ENCODE results near the gene IGSF1. TPM values are rescaled to one million over a fixed set of nuclear protein-coding genes. Genes with fewer than 3 reads are reported as not detected.

IGSF1 gene
- total RNA-seq, 1 donor from 2014 or later, result not detected

DNA sequence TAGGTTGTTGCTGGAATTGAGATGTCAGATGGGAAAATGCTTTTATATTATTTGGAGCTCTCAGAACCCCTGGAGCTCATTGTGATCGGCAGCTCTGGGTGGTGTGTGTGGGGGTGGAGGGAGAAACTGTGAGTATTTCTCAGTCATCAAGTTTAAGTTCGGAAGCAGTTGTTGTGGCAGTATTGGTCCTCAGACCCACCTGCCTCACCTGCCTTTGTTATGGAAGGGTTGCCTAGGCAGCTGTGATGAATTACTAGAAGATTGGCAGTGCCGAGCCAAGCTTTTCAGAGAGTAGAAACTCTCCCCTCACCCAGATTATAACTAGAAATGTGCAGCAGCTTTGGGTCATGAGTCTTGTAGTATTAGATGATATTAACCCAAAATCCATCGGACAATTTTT, 9.5 kb downstream of the IGSF1 start:
- TF ChIP-seq, protein P1, sequence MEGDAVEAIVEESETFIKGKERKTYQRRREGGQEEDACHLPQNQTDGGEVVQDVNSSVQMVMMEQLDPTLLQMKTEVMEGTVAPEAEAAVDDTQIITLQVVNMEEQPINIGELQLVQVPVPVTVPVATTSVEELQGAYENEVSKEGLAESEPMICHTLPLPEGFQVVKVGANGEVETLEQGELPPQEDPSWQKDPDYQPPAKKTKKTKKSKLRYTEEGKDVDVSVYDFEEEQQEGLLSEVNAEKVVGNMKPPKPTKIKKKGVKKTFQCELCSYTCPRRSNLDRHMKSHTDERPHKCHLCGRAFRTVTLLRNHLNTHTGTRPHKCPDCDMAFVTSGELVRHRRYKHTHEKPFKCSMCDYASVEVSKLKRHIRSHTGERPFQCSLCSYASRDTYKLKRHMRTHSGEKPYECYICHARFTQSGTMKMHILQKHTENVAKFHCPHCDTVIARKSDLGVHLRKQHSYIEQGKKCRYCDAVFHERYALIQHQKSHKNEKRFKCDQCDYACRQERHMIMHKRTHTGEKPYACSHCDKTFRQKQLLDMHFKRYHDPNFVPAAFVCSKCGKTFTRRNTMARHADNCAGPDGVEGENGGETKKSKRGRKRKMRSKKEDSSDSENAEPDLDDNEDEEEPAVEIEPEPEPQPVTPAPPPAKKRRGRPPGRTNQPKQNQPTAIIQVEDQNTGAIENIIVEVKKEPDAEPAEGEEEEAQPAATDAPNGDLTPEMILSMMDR (IDR thresholded peaks at IDR 0.05), result no peak
- ATAC-seq, result no peak
- Histone ChIP-seq H3K27me3 (no peaks in the 10 kb centered on the region), H3K9me3 (no peaks in the 10 kb centered on the region), H3K4me3 (no peak overlapping the region), H3K36me3 (no peaks in the 10 kb centered on the region), H3K4me1 (no peaks in the 10 kb centered on the region), H3K27ac (no peak overlapping the region)
- no peak for DNase-seq
- intact Hi-C loops (cut with DNase I), result no loop called here

DNA sequence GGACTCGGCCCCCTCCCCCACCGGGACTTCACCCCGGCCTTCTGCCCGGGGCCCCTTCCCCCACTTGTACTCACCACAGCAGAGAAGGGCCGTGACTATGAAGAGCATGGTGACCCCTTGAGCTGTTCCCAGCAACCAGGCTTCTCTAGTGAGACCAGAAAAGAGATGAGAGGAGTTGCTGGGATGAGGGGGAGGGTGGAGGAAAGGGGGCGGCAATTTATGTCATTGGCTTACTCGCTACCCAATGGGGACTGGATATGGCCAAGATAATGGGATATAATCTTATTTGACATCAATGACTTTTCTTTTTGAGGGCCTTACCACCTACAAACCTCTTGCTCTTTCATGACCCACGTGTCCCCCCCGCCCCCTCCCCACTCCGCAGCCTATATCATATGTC, 9.9 kb downstream of the IGSF1 start:
- no peaks in the 10 kb centered on the region for H3K27me3 ChIP-seq
- TF ChIP-seq, protein P1 (IDR thresholded peaks at IDR 0.05), result no peak
- DNase-seq, result no peak

DNA sequence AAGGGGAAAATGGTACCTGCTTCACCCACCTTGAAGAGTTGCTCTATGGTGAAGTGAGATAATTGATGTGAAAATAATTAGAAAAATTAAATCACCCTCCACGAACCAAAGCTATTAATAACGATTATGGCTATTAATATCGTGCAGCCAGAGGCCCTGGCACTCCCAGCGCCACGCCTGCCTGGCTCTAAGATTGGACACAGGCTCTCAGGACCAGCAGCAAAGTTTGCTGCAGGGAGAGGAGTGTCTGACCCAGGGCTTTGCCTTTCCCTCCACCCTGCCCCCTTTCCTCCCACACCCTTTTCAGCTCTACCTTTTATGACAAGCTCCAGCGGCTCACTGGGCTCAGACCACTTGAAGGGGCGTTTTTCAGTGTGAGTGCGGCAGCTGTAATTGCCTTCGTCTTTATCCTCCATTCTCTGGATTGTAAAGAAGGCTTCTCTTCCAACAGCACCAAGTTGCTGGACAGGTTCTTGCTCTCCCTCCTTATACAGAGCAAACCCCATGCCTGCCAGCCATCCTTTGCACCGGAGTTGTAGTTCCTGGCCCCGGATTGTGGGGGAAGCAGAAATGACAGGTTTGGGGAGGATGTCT, 11.5 kb downstream of the IGSF1 start:
- Histone ChIP-seq H3K4me1 (no peaks in the 10 kb centered on the region), H3K27me3 (no peaks in the 10 kb centered on the region), H3K9me3 (no peaks in the 10 kb centered on the region), H3K27ac (no peak overlapping the region), H3K4me3 (no peak overlapping the region), H3K36me3 (no peaks in the 10 kb centered on the region)
- intact Hi-C loops (cut with DNase I), result no loop called here
- DNase-seq (no peak), ATAC-seq (no peak)
- TF ChIP-seq, protein P1 (IDR thresholded peaks at IDR 0.05), result no peak

More for the DNA sequence above, 9.9 kb downstream of the IGSF1 start:
- Histone ChIP-seq H3K4me3 (no peak overlapping the region), H3K9me3 (no peaks in the 10 kb centered on the region), H3K4me1 (no peaks in the 10 kb centered on the region), H3K27ac (no peak overlapping the region), H3K36me3 (no peaks in the 10 kb centered on the region)
- intact Hi-C loops (cut with DNase I), result no loop called here
- ATAC-seq, result no peak

DNA sequence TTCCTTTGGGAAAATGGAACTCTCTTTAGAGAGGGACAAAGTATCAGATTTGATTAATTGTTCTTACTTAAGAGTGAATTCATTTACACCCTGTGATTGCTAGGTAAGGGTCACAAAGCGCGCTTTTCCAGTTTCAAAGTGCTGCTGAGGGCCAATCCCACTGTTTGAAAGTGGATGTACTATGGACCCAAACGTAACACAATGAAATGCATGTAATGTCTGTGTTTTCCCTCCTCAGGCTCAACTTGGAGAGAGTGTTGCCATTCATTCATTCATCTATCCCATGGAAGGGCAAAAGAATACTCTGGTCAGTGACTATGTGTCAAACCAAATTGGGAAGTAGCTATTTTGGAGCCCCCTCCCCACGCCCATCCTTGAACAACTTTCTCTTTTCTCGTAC, 16.1 kb downstream of the IGSF1 start:
- DNase-seq, result no peak
- TF ChIP-seq, protein P1 (IDR thresholded peaks at IDR 0.05), result no peak
- no peak overlapping the region for H3K27ac ChIP-seq
- intact Hi-C loops (cut with DNase I), result no loop called here
- no peaks in the 10 kb centered on the region for H3K27me3 ChIP-seq
- no peaks in the 10 kb centered on the region for H3K4me1 ChIP-seq
- ATAC-seq, result no peak
- no peaks in the 10 kb centered on the region for H3K9me3 ChIP-seq
- no peak overlapping the region for H3K4me3 ChIP-seq
- H3K36me3 ChIP-seq, result no peaks in the 10 kb centered on the region

DNA sequence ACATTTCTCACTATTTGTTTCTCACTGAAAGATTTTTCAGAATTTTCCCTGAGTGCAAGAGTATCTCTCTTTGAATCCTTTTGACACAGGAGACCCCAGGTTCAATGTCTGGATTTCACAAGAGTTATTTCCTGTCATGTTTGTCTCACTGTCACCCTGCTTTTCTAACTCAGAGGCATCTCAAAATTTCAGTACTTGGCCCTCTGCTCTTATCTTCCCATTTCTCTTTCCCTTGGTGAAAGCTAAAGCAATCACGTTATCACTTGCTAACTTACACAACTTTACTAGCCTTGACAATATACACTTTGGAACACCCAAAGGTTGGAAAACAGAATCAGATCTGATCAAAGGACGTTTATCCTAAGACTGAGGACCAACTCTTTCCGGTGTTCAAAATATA, 17.3 kb downstream of the IGSF1 start:
- DNase-seq (no peak), ATAC-seq (no peak)
- TF ChIP-seq, protein P1 (IDR thresholded peaks at IDR 0.05), result no peak
- Histone ChIP-seq H3K27me3 (no peaks in the 10 kb centered on the region), H3K27ac (no peak overlapping the region), H3K36me3 (no peaks in the 10 kb centered on the region), H3K9me3 (no peaks in the 10 kb centered on the region), H3K4me1 (no peaks in the 10 kb centered on the region), H3K4me3 (no peak overlapping the region)
- intact Hi-C loops (cut with DNase I), result no loop called here

DNA sequence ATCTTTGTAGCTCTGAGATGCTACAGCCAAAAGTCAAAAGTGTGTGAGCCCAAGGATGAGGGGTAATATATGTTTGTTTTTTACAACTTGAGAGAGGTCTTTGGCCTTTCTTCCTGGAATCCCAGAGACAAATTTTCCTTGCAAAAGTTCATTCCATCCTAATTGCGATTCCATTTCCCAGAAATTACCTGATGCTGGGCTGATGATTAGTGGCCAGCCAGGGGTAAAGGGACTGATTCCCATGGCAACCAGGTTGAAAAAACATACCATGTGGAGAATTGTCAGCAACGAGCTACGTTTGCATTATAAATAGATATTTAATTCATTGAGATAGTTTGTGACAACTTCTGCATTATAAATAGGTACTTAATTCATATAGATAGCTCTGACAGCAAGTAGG, 17.8 kb downstream of the IGSF1 start:
- Histone ChIP-seq H3K27me3 (no peaks in the 10 kb centered on the region), H3K27ac (no peak overlapping the region), H3K36me3 (no peaks in the 10 kb centered on the region), H3K4me1 (no peaks in the 10 kb centered on the region), H3K4me3 (no peak overlapping the region), H3K9me3 (no peaks in the 10 kb centered on the region)
- TF ChIP-seq, protein P1 (IDR thresholded peaks at IDR 0.05), result no peak
- no peak for DNase-seq
- no peak for ATAC-seq
- intact Hi-C loops (cut with DNase I), result no loop called here

Measured in upper lobe of right lung (tissue), 1 donor.